ENCODE results near the gene WIF1. TPM values are rescaled to one million over a fixed set of nuclear protein-coding genes. Genes with fewer than 3 reads are reported as not detected.

Gene WIF1
- total RNA-seq, 1 experiment from 2014 or later: not detected

- CTCF ChIA-PET: interaction anchor here (1.1 to 1.2 kb wide), 2 partner anchors 10 to 22 kb away, joined by 3 to 4 read pairs; no protein-coding TSS in a partner anchor
- Mint-ChIP-seq H3K9me3 (ENCODE audit: low read depth, unreplicated experiment) (no peaks in the 10 kb centered on the region), H3K36me3 (ENCODE audit: insufficient read depth, unreplicated experiment) (no peaks in the 10 kb centered on the region), H3K4me3 (ENCODE audit: low read depth, unreplicated experiment) (no peak overlapping the region), H3K27ac (ENCODE audit: unreplicated experiment) (no peak overlapping the region), H3K4me1 (ENCODE audit: low read depth, unreplicated experiment) (no peaks in the 10 kb centered on the region), H3K27me3 (ENCODE audit: unreplicated experiment) (peaks cover 8% of the 10 kb centered on the region)
- no TSS peak for BruUV-seq (replicated peaks)
- DNase-seq: no peak
- intact Hi-C loops (cut with micrococcal nuclease; ENCODE audit: unreplicated experiment): no loop called here
- TF ChIP-seq CTCF (IDR thresholded peaks at IDR 0.05; ENCODE audit: unreplicated experiment): no peak
These were observed 96.0 kb downstream of the WIF1 start for GRCh38 chr12:65025136-65025535.

- DNase-seq: no peak
- H3K27me3 Mint-ChIP-seq (ENCODE audit: unreplicated experiment): no peaks in the 10 kb centered on the region
- BruUV-seq (replicated peaks): no TSS peak
- TF ChIP-seq CTCF (IDR thresholded peaks at IDR 0.05; ENCODE audit: unreplicated experiment): no peak
- intact Hi-C loops (cut with micrococcal nuclease; ENCODE audit: unreplicated experiment): no loop called here
- H3K27ac Mint-ChIP-seq (ENCODE audit: unreplicated experiment): no peak overlapping the region
- H3K36me3 Mint-ChIP-seq (ENCODE audit: insufficient read depth, unreplicated experiment): no peaks in the 10 kb centered on the region
- no peaks in the 10 kb centered on the region for H3K4me1 Mint-ChIP-seq (ENCODE audit: low read depth, unreplicated experiment)
- no peak overlapping the region for H3K4me3 Mint-ChIP-seq (ENCODE audit: low read depth, unreplicated experiment)
- CTCF ChIA-PET: no interaction called here
- no peaks in the 10 kb centered on the region for H3K9me3 Mint-ChIP-seq (ENCODE audit: low read depth, unreplicated experiment)
These were observed 97.6 kb downstream of the WIF1 start for GRCh38 chr12:65023485-65023884.

DNA sequence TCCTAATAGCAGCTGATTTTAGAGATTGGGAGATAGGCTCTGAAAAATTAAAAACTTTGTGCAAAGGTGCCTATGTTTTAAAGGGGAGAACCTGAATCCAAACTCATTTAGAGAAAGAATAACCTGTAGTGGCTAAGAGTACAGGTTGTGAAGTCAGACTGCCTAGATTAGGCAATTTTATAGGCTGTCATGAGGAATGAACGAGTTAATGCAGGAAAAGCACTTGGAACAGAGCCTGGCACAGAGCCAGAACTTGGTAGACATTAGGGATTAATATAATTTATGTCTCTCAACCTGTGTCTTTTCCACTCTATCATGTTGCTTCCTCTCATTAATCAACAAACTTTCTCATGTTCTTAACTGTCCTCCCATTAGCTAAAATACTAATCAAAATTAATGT lies 98.1 kb downstream of the WIF1 start:
- Mint-ChIP-seq H3K27ac (ENCODE audit: unreplicated experiment) (no peak overlapping the region), H3K36me3 (ENCODE audit: insufficient read depth, unreplicated experiment) (no peaks in the 10 kb centered on the region), H3K9me3 (ENCODE audit: low read depth, unreplicated experiment) (no peaks in the 10 kb centered on the region), H3K4me1 (ENCODE audit: low read depth, unreplicated experiment) (no peaks in the 10 kb centered on the region), H3K27me3 (ENCODE audit: unreplicated experiment) (no peaks in the 10 kb centered on the region), H3K4me3 (ENCODE audit: low read depth, unreplicated experiment) (no peak overlapping the region)
- TF ChIP-seq CTCF (IDR thresholded peaks at IDR 0.05; ENCODE audit: unreplicated experiment): no peak
- CTCF ChIA-PET: interaction anchor here (1.3 kb wide), 1 partner anchor 227 kb away, joined by 3 read pairs; no protein-coding TSS in a partner anchor
- intact Hi-C loops (cut with micrococcal nuclease; ENCODE audit: unreplicated experiment): no loop called here
- BruUV-seq (replicated peaks): no TSS peak
- DNase-seq: peak; percentile 9

DNA sequence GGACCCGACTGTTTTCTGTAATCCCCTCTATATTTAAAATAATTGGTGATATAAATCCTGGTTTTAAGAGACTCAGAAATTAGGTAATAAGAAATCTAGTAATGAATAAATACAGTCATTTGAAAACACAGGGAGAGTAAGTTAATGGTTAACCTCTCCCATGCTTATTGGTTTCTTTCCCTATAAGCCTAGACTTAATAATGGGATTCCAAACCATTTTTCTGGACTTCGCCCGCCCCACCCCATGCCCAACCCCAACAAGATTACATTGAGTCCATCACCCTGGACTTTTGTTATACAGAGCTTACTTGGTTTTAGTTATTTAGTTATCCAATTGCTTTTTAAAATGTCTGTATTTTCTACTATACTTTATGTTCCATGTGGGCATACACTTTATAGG lies 98.7 kb downstream of the WIF1 start:
- Mint-ChIP-seq H3K9me3 (ENCODE audit: low read depth, unreplicated experiment) (no peaks in the 10 kb centered on the region), H3K4me1 (ENCODE audit: low read depth, unreplicated experiment) (no peaks in the 10 kb centered on the region), H3K27me3 (ENCODE audit: unreplicated experiment) (peaks cover 2% of the 10 kb centered on the region), H3K4me3 (ENCODE audit: low read depth, unreplicated experiment) (no peak overlapping the region), H3K36me3 (ENCODE audit: insufficient read depth, unreplicated experiment) (no peaks in the 10 kb centered on the region), H3K27ac (ENCODE audit: unreplicated experiment) (no peak overlapping the region)
- no peak for DNase-seq
- no TSS peak for BruUV-seq (replicated peaks)
- CTCF ChIA-PET: interaction anchor here (0.6 to 1.3 kb wide), 2 partner anchors 226 to 728 kb away, joined by 3 read pairs; no protein-coding TSS in a partner anchor
- intact Hi-C loops (cut with micrococcal nuclease; ENCODE audit: unreplicated experiment): no loop called here
- no peak for TF ChIP-seq CTCF (IDR thresholded peaks at IDR 0.05; ENCODE audit: unreplicated experiment)
